Liver (tissue), 3 donors: Measurements from ENCODE around the gene PNLIPRP3.

Source experiments
- ATF3 ChIP-seq: IDR thresholded peaks from 2 replicates; pipeline ENCODE4 v1.6.1; 2016; ENCODE audit warnings: antibody characterized with exemption
- CTCF ChIP-seq: fragments of 150-350 bp; IDR thresholded peaks from 2 replicates; pipeline ENCODE4 v1.5.1; 2017; ENCODE audit warnings: improper control_type of control experiment, low read depth, low read length; ENCODE audit not compliant: missing input control
- GABPA ChIP-seq, 2 donors: IDR thresholded peaks in 1 of 2; conservative IDR thresholded peaks in 1 of 2; 2 replicates each; pipeline ENCODE4 v1.6.1; 2016; ENCODE audit warnings: antibody characterized with exemption in 2 of 2, mild to moderate bottlenecking in 1 of 2, moderate library complexity in 1 of 2
- MAX ChIP-seq: IDR thresholded peaks from 2 replicates; pipeline ENCODE4 v1.6.1; 2016; ENCODE audit warnings: antibody characterized with exemption
- RAD21 ChIP-seq, 2 donors: IDR thresholded peaks; 2 replicates each; pipeline ENCODE4 v1.6.1; 2016; ENCODE audit warnings: antibody characterized with exemption in 2 of 2, mild to moderate bottlenecking in 2 of 2
- SP1 ChIP-seq: IDR thresholded peaks from 2 replicates; pipeline ENCODE4 v1.6.1; 2018; ENCODE audit warnings: antibody characterized with exemption, mild to moderate bottlenecking
- donor health status: healthy.
- donor health status: healthy.

GRCh38 chr10:116440330-116441030 is 12.8 kb downstream of the PNLIPRP3 start:
- TF ChIP-seq CTCF (no peak), SP1 (no peak), MAX (no peak), ATF3 (no peak), RAD21 (IDR thresholded peaks at IDR 0.05) (no peak), GABPA (IDR thresholded peaks at IDR 0.05 in 1 of 2, conservative IDR thresholded peaks at IDR 0.05 in 1 of 2) (no peak)
